PC-9 (cell line): ENCODE results near the gene CDC42BPA.

Experiments used
- EZH2 ChIP-seq: fragments of 200-600 bp; sonication (generic); IDR thresholded peaks from 2 replicates; pipeline ENCODE4 v1.8.0; 2017; ENCODE audit warnings: antibody characterized with exemption, low read depth
- TF ChIP-seq, protein P1 (sequence below): fragments of 200-600 bp; sonication (generic); conservative IDR thresholded peaks from 2 replicates; pipeline ENCODE4 v1.6.1; 2017; ENCODE audit warnings: mixed run types, antibody characterized with exemption, mild to moderate bottlenecking, moderate library complexity

DNA sequence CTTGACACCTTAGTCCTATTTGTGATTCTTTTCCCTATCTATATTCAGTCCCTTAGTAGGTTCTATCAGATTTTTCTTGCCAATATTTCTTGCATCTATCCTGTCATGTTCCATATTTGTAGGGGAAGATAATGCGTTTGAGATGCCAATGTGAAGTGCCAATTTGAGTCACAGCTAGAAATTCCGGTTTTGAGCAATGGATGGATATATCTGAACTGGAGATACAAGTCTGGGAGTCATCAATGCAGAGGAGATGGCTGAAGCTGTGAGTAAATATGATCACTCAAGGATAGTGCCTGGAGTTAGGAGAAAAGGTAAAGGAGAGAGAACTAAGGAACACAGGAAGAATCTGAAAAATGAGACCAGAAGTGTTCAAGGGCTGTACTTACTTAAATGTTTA lies 284.4 kb downstream of the CDC42BPA start:
- TF ChIP-seq, protein P1, sequence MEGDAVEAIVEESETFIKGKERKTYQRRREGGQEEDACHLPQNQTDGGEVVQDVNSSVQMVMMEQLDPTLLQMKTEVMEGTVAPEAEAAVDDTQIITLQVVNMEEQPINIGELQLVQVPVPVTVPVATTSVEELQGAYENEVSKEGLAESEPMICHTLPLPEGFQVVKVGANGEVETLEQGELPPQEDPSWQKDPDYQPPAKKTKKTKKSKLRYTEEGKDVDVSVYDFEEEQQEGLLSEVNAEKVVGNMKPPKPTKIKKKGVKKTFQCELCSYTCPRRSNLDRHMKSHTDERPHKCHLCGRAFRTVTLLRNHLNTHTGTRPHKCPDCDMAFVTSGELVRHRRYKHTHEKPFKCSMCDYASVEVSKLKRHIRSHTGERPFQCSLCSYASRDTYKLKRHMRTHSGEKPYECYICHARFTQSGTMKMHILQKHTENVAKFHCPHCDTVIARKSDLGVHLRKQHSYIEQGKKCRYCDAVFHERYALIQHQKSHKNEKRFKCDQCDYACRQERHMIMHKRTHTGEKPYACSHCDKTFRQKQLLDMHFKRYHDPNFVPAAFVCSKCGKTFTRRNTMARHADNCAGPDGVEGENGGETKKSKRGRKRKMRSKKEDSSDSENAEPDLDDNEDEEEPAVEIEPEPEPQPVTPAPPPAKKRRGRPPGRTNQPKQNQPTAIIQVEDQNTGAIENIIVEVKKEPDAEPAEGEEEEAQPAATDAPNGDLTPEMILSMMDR = no peak
- no peak for TF ChIP-seq EZH2
